HepG2 (cell line): ENCODE measurements around the gene SRP68. TPM values are rescaled to one million over a fixed set of nuclear protein-coding genes. Genes with fewer than 3 reads are reported as not detected.
A peak's percentile ranks its signal among the peaks of the same experiment; 100 is the strongest.

ENCODE experiments used
- KLF6 ChIP-seq: IDR thresholded peaks from 2 replicates; pipeline ENCODE4 v1.8.0; 2016; ENCODE audit warnings: missing biosample characterization, missing genetic modification reagents
- MXD4 ChIP-seq: IDR thresholded peaks from 2 replicates; pipeline ENCODE4 v1.6.1; 2016; ENCODE audit warnings: mild to moderate bottlenecking, missing biosample characterization, missing genetic modification reagents
- NAIF1 ChIP-seq: sonication (generic); formaldehyde crosslinking; IDR thresholded peaks from 2 replicates; pipeline ENCODE4 v1.5.0; 2020; ENCODE audit warnings: mild to moderate bottlenecking, missing genetic modification reagents, borderline replicate concordance
- NCOR1 ChIP-seq: fragments of 200-600 bp; sonication (generic); IDR thresholded peaks from 2 replicates; pipeline ENCODE4 v1.7.0; 2017; ENCODE audit warnings: antibody characterized with exemption, low read length, borderline replicate concordance
- SNAI1 ChIP-seq: sonication (generic); formaldehyde crosslinking; IDR thresholded peaks from 2 replicates; pipeline ENCODE4 v1.5.0; 2020; ENCODE audit warnings: mild to moderate bottlenecking, missing genetic modification reagents, borderline replicate concordance
- TRIM24 ChIP-seq: sonication (generic); formaldehyde crosslinking; IDR thresholded peaks from 2 replicates; pipeline ENCODE4 v1.8.0; 2022; ENCODE audit warnings: mild to moderate bottlenecking, missing genetic modification reagents
- ZBTB8A ChIP-seq: sonication (generic); formaldehyde crosslinking; IDR thresholded peaks from 2 replicates; pipeline ENCODE4 v1.4.0; 2020; ENCODE audit warnings: mild to moderate bottlenecking, low read depth, missing genetic modification reagents, borderline replicate concordance
- ZNF501 ChIP-seq: sonication (generic); formaldehyde crosslinking; IDR thresholded peaks from 2 replicates; pipeline ENCODE4 v1.5.1; 2020; ENCODE audit warnings: mild to moderate bottlenecking, moderate library complexity, missing genetic modification reagents
- ZNF616 ChIP-seq: sonication (generic); formaldehyde crosslinking; IDR thresholded peaks from 2 replicates; pipeline ENCODE4 v1.5.0; 2020; ENCODE audit warnings: low read depth, mild to moderate bottlenecking, missing genetic modification reagents
- ZNF713 ChIP-seq: sonication (generic); formaldehyde crosslinking; IDR thresholded peaks from 2 replicates; pipeline ENCODE4 v1.4.0; 2020; ENCODE audit warnings: mild to moderate bottlenecking, missing genetic modification reagents
- ZNF891 ChIP-seq: sonication (generic); formaldehyde crosslinking; IDR thresholded peaks from 2 replicates; pipeline ENCODE4 v1.5.0; 2020; ENCODE audit warnings: mild to moderate bottlenecking, missing genetic modification reagents
- polyA plus RNA-seq, 8 experiments: library from polyadenylated mRNA; depleted of rRNA in 3 of 8; stranded (reverse) in 7 of 8; unstranded in 1 of 8; fragments of >200 nt; fragmentation: Illumina TruSeq in 4 of 8; extraction: Trizol in 4 of 8; gene quantifications; 2 replicates each; pipeline versions ENCODE4 v1.2.1 to v1.2.3, GENCODE V29; 2011 to 2016; ENCODE audit warnings: low read depth in 4 of 8, missing spikeins in 1 of 8, mixed read lengths in 1 of 8; ENCODE audit not compliant: insufficient read depth in 1 of 8
- total RNA-seq, 5 experiments: library from RNA; depleted of rRNA; stranded (reverse); fragments of >200 nt; fragmentation: Illumina TruSeq; extraction: Trizol; gene quantifications; 2 replicates each; pipeline ENCODE4 v1.2.3, GENCODE V29; 2016; ENCODE audit warnings: low read depth in 1 of 5
- TF ChIP-seq, protein P1 (sequence below): sonication (generic); formaldehyde crosslinking; IDR thresholded peaks from 2 replicates; pipeline ENCODE4 v1.4.0; 2020; ENCODE audit warnings: mild to moderate bottlenecking, missing genetic modification reagents
- TF ChIP-seq, protein P2 (sequence below): sonication (generic); formaldehyde crosslinking; IDR thresholded peaks from 2 replicates; pipeline ENCODE4 v1.4.0; 2020; ENCODE audit warnings: missing genetic modification reagents
- TF ChIP-seq, protein P3 (sequence below): sonication (generic); formaldehyde crosslinking; IDR thresholded peaks from 2 replicates; pipeline ENCODE4 v1.4.0; 2020; ENCODE audit warnings: mild to moderate bottlenecking, missing genetic modification reagents
- TF ChIP-seq, protein P4 (sequence below): sonication (generic); formaldehyde crosslinking; IDR thresholded peaks from 2 replicates; pipeline ENCODE4 v1.5.1; 2020; ENCODE audit warnings: missing genetic modification reagents, mild to moderate bottlenecking, borderline replicate concordance

The SRP68 gene
- total and polyA plus RNA-seq, 2 of the 13 experiments (the other 11 are each of a cell fraction or from before 2014, with no cell fraction given), result 39.8 to 74.3 TPM

DNA sequence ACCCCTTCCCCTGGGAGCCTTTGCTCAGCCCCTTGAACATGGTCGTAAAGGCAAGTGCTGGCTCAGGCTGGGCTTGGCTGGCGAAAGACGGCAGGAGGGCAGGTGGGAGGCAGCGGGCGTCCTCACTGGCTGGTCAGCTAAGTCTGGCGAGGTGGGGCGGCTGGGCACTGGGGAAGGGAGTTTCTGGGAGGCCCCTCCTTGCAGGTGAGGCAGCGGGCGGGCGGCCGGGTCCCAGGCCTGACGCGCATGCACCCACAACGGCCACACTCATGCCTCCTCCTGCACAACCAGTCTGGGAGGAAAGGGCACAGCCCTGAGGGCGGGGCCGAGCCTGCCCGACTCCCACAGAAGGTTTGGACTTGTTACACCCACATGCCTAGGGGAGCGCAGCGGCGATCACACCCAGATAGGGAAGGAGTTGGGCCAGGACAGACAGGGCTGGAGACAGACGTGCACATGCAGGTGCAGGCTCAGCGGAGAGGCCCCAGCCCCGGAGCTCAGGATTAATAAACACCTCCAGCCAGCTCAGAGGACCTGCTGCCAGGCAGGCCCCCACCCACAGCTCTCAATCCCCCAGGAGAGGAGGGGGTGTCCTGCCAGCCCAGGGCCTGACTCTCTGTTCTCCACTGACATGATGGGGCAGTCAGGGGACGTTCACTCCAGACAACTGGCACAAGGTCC, 45.0 kb downstream of the SRP68 start, which contains the start of gene EVPL (continued):
- TF ChIP-seq, protein P1, sequence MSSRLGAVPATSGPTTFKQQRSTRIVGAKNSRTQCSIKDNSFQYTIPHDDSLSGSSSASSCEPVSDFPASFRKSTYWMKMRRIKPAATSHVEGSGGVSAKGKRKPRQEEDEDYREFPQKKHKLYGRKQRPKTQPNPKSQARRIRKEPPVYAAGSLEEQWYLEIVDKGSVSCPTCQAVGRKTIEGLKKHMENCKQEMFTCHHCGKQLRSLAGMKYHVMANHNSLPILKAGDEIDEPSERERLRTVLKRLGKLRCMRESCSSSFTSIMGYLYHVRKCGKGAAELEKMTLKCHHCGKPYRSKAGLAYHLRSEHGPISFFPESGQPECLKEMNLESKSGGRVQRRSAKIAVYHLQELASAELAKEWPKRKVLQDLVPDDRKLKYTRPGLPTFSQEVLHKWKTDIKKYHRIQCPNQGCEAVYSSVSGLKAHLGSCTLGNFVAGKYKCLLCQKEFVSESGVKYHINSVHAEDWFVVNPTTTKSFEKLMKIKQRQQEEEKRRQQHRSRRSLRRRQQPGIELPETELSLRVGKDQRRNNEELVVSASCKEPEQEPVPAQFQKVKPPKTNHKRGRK, result 0 out of 2 replicates have a peak, but pooled peaks have one; percentile 52
- TF ChIP-seq ZBTB8A (CRISPR knock-in tag) (no peak), ZNF713 (0 out of 2 replicates have a peak, but pooled peaks have one; percentile 41), KLF6 (CRISPR knock-in tag) (no peak; the same call in 1 of the 2 replicates), ZNF891 (CRISPR knock-in tag) (no peak), TRIM24 (CRISPR knock-in tag) (no peak), MXD4 (CRISPR knock-in tag) (peak; percentile 37; the same call in 1 of the 2 replicates), SNAI1 (CRISPR knock-in tag) (no peak), NCOR1 (no peak), NAIF1 (CRISPR knock-in tag) (peak; percentile 64; the same call in 1 of the 2 replicates), ZNF501 (CRISPR knock-in tag) (peak; percentile 35; the same call in 1 of the 2 replicates), ZNF616 (CRISPR knock-in tag) (no peak; the same call in 1 of the 2 replicates)
- TF ChIP-seq, protein P2, sequence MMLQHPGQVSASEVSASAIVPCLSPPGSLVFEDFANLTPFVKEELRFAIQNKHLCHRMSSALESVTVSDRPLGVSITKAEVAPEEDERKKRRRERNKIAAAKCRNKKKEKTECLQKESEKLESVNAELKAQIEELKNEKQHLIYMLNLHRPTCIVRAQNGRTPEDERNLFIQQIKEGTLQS, result no peak
- TF ChIP-seq, protein P3, sequence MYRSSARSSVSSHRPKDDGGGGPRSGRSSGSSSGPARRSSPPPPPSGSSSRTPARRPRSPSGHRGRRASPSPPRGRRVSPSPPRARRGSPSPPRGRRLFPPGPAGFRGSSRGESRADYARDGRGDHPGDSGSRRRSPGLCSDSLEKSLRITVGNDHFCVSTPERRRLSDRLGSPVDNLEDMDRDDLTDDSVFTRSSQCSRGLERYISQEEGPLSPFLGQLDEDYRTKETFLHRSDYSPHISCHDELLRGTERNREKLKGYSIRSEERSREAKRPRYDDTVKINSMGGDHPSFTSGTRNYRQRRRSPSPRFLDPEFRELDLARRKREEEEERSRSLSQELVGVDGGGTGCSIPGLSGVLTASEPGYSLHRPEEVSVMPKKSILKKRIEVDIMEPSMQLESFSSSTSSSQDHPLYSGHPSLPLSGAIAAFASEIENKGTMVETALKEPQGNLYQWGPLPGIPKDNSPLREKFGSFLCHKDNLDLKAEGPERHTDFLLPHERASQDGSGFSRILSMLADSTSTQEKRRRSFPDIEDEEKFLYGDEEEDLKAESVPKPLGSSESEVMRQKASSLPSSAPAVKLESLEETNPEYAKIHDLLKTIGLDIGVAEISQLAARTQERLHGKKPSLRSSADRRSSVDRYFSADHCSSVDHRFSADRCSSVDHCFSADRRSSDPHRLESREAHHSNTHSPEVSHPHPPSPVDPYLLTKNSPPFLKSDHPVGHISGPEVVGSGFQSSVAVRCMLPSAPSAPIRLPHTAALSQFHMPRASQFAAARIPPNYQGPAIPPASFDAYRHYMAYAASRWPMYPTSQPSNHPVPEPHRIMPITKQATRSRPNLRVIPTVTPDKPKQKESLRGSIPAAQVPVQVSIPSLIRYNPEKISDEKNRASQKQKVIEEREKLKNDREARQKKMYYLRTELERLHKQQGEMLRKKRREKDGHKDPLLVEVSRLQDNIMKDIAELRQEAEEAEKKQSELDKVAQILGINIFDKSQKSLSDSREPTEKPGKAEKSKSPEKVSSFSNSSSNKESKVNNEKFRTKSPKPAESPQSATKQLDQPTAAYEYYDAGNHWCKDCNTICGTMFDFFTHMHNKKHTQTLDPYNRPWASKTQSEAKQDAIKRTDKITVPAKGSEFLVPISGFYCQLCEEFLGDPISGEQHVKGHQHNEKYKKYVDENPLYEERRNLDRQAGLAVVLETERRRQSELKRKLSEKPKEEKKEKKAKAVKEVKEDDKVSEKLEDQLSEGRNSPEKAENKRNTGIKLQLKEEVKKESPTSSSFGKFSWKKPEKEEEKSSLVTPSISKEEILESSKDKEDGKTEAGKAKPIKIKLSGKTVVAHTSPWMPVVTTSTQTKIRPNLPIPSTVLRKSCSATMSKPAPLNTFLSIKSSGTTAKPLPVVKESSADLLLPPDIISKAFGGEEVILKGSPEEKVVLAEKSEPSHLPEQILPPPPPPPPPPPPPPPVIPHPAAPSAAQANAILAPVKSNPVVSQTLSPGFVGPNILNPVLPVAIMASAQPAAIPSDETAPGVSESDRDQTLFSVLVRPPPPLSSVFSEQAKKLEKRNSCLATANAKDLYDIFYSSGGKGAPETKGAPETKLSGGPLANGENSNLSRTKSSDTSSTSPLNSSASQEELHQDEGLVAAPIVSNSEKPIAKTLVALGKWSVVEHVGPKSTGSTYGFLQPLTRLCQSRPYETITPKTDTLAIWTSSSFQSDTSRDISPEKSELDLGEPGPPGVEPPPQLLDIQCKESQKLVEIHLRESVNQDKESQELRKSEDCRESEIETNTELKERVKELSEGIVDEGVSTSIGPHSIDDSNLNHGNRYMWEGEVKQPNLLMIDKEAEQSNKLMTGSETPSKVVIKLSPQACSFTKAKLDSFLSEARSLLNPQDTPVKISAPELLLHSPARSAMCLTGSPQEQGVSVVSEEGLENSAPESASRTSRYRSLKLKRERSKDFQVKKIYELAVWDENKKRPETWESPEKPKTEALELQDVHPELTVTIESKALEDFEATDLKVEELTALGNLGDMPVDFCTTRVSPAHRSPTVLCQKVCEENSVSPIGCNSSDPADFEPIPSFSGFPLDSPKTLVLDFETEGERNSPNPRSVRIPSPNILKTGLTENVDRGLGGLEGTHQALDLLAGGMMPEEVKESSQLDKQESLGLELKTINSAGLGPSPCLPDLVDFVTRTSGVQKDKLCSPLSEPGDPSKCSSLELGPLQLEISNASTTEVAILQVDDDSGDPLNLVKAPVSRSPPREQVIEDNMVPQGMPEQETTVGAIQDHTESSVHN (CRISPR knock-in tag), result no peak
- TF ChIP-seq, protein P4, sequence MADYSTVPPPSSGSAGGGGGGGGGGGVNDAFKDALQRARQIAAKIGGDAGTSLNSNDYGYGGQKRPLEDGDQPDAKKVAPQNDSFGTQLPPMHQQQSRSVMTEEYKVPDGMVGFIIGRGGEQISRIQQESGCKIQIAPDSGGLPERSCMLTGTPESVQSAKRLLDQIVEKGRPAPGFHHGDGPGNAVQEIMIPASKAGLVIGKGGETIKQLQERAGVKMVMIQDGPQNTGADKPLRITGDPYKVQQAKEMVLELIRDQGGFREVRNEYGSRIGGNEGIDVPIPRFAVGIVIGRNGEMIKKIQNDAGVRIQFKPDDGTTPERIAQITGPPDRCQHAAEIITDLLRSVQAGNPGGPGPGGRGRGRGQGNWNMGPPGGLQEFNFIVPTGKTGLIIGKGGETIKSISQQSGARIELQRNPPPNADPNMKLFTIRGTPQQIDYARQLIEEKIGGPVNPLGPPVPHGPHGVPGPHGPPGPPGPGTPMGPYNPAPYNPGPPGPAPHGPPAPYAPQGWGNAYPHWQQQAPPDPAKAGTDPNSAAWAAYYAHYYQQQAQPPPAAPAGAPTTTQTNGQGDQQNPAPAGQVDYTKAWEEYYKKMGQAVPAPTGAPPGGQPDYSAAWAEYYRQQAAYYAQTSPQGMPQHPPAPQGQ, result no peak
